ENCODE results near the gene TULP1.
A peak's percentile ranks its signal among the peaks of the same experiment; 100 is the strongest.

TULP1 gene

DNA sequence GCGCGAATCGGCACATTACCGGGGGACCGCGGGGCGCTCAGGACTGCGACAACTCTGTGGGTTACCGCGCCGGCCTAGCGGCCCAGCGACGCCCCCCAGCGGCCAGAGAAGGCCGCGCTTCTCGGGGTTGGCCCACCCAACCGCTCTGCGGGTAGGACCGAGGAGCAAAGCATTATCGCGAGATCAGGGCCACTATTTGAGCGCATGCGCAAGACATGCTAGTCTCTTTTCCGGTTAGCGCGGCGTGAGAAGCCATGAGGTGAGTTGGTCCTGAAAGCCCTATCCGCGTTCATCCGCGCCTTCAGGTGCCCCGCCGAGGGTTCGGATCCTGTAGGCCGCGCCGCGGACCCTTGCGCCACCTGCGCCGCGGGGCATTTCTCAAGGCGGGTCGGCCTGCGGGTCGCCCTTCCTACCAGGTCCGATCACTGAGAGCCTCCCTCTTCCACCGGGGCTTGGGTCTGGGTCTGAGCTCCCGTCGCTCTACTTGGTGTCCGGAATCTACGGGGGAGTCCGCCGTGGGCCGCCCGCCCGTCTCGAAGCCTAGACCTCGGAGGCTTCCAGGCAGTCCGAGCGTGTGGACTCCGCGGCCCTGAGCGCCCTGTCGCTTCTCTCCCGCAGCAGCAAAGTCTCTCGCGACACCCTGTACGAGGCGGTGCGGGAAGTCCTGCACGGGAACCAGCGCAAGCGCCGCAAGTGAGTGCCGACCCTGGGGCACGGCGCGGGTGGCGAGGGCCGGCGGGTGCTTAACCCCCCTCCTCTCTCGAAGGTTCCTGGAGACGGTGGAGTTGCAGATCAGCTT lies 44.3 kb downstream of the TULP1 start, which contains the start of gene RPL10A:
TSS of gene RPL10A (plus strand) at position 221 of the 799 bp plus-strand sequence. CDS start at position 255, 34 bp downstream.
- DNase-seq (ENCODE audit: low read depth): peak; percentile 98
- TF ChIP-seq, protein P1, sequence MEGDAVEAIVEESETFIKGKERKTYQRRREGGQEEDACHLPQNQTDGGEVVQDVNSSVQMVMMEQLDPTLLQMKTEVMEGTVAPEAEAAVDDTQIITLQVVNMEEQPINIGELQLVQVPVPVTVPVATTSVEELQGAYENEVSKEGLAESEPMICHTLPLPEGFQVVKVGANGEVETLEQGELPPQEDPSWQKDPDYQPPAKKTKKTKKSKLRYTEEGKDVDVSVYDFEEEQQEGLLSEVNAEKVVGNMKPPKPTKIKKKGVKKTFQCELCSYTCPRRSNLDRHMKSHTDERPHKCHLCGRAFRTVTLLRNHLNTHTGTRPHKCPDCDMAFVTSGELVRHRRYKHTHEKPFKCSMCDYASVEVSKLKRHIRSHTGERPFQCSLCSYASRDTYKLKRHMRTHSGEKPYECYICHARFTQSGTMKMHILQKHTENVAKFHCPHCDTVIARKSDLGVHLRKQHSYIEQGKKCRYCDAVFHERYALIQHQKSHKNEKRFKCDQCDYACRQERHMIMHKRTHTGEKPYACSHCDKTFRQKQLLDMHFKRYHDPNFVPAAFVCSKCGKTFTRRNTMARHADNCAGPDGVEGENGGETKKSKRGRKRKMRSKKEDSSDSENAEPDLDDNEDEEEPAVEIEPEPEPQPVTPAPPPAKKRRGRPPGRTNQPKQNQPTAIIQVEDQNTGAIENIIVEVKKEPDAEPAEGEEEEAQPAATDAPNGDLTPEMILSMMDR (IDR thresholded peaks at IDR 0.05; ENCODE audit: low read length, missing control alignments): peak; percentile 91

GRCh38 chr6:35465646-35466045 lies 47.0 kb downstream of the TULP1 start:
- TF ChIP-seq, protein P1 (IDR thresholded peaks at IDR 0.05; ENCODE audit: low read length, missing control alignments): no peak

More for the DNA sequence above, 44.3 kb downstream of the TULP1 start, which contains the start of gene RPL10A:
- peak within 1 kb of the TSS; percentile 92 for H3K4me3 ChIP-seq (replicated peaks; ENCODE audit: low read depth, low read length)

GRCh38 chr6:35463292-35463691 lies 49.4 kb downstream of the TULP1 start:
- TF ChIP-seq, protein P1 (IDR thresholded peaks at IDR 0.05; ENCODE audit: low read length, missing control alignments): no peak
- no peak for DNase-seq (ENCODE audit: low read depth)
- H3K4me3 ChIP-seq (replicated peaks; ENCODE audit: low read depth, low read length): no peak overlapping the region

More at GRCh38 chr6:35465646-35466045, 47.0 kb downstream of the TULP1 start:
- no peak for DNase-seq (ENCODE audit: low read depth)
- H3K4me3 ChIP-seq (replicated peaks; ENCODE audit: low read depth, low read length): no peak overlapping the region

DNA sequence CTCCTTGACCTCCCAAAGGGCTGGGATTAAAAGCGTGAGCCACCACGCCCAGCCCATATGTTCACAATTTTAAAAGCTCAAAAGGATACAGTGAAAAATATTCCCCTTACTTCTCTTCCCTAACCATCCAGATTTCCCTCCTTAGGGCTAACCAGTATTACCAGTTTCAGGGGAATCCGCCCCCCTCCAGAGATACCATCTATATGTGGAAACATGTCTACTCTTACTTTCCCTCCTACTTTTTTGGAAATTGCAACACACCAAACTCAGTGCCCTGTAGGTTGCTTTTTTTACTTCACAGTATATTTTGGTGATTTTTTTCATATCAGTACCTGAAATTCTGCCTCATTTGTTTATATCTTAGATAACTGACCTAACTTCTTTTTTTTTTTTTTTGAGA lies 51.4 kb downstream of the TULP1 start:
- H3K4me3 ChIP-seq (replicated peaks; ENCODE audit: low read depth, low read length): no peak overlapping the region
- TF ChIP-seq, protein P1 (IDR thresholded peaks at IDR 0.05; ENCODE audit: low read length, missing control alignments): no peak
- no peak for DNase-seq (ENCODE audit: low read depth)

DNA sequence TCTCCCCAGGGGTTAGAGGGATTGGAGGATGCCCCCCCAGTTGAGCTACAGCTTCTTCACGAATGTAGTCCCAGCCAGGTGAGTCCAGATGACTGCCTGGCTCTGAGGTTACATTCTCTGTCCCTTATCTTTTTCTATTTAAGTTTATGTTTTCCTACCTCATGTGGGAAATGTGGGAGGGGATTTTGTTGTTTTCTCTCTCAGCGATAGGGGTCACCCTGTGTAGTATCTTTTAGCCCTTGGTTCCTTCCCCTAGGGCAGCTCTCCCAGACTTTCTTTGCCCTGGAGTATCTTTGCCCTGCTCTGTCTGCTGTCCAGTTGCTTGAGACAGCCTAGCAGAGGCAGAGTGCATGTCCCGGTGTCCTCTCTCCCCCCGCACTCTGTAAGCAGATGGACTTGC lies 54.8 kb downstream of the TULP1 start:
- TF ChIP-seq, protein P1 (IDR thresholded peaks at IDR 0.05; ENCODE audit: low read length, missing control alignments): no peak
- H3K4me3 ChIP-seq (replicated peaks; ENCODE audit: low read depth, low read length): no peak overlapping the region
- no peak for DNase-seq (ENCODE audit: low read depth)

- DNase-seq (ENCODE audit: low read depth): no peak
- H3K4me3 ChIP-seq (replicated peaks; ENCODE audit: low read depth, low read length): no peak overlapping the region
- TF ChIP-seq, protein P1 (IDR thresholded peaks at IDR 0.05; ENCODE audit: low read length, missing control alignments): no peak
These were observed 58.1 kb downstream of the TULP1 start for GRCh38 chr6:35454391-35455110.

Measured in fibroblast of pulmonary artery (primary cell).